ES-I3 (cell line): Measurements from ENCODE around the gene CA7.

ENCODE experiments used
- H3K36me3 ChIP-seq: 2 replicates; pipeline ENCODE4 v1.6.1; 2013; ENCODE audit warnings: mild to moderate bottlenecking, low read length, control low read depth, moderate library complexity; ENCODE audit not compliant: insufficient read depth
- H3K4me1 ChIP-seq: 2 replicates; pipeline ENCODE4 v1.6.1; 2013; ENCODE audit warnings: mild to moderate bottlenecking, control low read depth, low read length; ENCODE audit not compliant: insufficient read depth
- H3K9ac ChIP-seq: 2 replicates; pipeline ENCODE4 v1.6.1; 2013; ENCODE audit warnings: low read depth, mild to moderate bottlenecking, low read length, moderate library complexity
- H3K9me3 ChIP-seq: 2 replicates; pipeline ENCODE4 v1.6.1; 2013; ENCODE audit warnings: mild to moderate bottlenecking, low read length, moderate library complexity; ENCODE audit not compliant: control insufficient read depth, insufficient read depth

Gene CA7

DNA sequence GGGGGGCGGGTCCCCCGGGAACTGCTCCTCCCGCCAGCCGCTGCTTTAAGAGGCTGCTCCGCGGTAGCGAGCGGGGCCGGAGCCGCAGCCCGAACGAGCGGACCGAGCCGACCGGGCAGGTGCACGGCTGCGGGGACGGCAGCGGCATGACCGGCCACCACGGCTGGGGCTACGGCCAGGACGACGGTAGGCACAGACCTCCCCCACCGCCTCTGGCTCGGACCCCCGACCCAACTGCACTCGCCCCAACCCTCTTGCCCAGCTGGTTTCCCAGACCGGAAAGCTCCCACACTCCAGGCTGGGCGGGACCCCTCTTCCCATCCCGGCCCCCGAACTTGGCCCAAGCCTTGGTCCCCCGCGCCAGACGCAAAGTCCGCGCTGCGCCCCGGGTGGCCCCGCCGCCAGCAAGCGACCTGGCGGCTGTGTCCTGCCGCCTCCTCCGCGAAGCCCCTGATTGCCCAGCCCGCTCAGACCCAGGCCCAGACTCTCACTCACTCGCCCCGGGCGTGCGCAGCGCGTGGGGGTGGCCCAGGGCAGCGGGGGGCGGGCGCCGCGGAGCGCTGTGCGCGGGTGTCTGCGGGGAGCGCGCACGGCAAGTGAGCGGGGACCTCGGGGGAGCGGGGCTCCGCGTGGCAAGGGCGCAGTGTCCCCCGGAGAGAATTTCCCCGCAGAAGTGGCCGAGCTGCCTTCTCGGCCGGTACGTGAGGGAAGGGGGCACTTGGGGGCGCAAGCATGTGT lies at the start of gene CA7:
TSS of gene CA7 (plus strand) at position 73 of the 738 bp plus-strand sequence. CDS start at position 147, 74 bp downstream.
- no peaks in the 10 kb centered on the region; the same call in 1 of the 2 replicates for H3K4me1 ChIP-seq
- no peaks in the 10 kb centered on the region for H3K9me3 ChIP-seq
- H3K9ac ChIP-seq = peak within 1 kb of the TSS; percentile 54
- no peaks in the 10 kb centered on the region for H3K36me3 ChIP-seq

DNA sequence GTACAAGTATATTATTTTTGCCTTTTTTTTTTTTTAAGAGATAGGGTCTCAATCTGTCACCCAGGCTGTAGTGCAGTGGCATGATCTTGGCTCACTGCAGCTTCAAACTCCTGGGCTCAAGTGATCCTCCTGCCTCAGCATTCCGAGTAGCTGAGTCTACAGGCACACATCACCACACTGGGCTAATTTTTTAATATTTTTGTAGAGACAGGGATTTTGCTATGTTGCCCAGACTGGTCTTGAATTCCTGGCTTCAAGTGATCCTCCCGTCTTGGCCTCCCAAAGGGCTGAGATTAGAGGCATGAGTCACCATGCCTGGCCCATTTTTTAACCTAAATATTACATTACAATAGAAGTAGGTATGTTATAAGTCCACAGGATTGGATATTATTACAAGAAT lies 46.1 kb upstream of the CA7 start:
- H3K9me3 ChIP-seq = no peaks in the 10 kb centered on the region
- H3K9ac ChIP-seq = no peak overlapping the region
- H3K36me3 ChIP-seq = no peaks in the 10 kb centered on the region; the same call in 1 of the 2 replicates
- H3K4me1 ChIP-seq = no peaks in the 10 kb centered on the region

DNA sequence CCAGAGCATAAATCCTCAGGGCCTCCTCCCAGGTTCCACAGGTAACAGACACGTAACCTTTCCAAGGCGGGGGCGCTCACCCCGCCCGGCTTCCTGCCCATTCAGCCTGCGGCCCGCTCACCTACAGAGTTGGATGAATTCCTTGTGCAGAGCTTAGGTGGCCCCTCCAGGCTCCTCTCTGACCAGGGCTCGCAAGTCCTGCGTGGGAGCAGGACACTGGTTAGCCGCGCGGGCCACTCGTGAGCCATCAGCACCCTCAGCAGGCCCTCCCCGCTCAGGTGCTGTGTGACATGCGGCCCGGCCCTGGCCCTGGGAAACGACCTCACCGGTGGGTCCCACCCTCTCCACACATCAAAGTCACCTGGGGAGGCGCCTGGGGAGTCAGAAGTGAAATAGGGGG lies 43.4 kb upstream of the CA7 start:
- Histone ChIP-seq H3K9me3 (no peaks in the 10 kb centered on the region), H3K36me3 (peaks cover 5% of the 10 kb centered on the region), H3K9ac (no peak overlapping the region), H3K4me1 (no peaks in the 10 kb centered on the region)

DNA sequence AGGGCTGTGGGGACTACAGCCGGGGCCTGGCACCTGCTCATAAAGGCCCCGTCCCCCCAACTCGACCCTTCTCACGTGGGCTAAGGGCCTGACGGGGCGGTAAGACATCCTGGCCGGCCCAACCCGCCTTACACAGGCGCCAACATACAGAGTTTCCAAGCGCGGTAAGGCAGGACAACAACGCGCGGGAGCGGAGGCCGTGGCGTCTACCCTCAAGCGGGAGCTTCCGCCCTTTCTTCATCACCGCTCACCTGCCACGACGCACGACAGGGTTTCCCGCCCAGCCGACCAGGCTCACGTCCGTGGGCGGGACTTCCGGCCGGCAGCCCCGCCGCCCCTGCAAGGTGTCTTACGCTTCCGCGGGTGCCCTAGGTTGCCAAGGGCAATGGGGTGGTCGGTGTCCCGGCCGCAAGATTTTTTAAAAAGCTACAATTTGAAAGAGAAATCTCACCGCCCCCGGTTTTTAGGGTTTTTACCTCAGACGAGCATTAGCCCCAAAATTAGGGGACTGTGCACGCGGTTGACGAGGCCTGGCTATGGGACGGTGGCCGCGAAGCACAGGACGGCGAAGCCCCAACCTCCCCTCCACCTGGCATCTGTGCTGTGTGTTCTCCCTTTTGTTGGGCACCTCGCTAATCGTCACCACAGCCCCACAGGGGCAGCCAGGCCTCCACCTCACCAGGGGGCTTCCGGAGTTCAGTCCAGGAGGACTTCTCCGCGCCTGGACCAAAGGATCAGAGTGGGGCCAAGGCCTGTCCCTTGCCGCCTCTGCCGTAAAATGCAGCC lies 42.7 kb upstream of the CA7 start, which contains the start of gene TERB1:
TSS of gene TERB1 (minus strand) at position 265 of the 786 bp plus-strand sequence. CDS start 4,786 bp downstream, outside the sequence.
- no peak within 1 kb of the TSS for H3K9ac ChIP-seq
- no peaks in the 10 kb centered on the region for H3K4me1 ChIP-seq
- peaks cover 5% of the 10 kb centered on the region for H3K36me3 ChIP-seq
- no peaks in the 10 kb centered on the region for H3K9me3 ChIP-seq

DNA sequence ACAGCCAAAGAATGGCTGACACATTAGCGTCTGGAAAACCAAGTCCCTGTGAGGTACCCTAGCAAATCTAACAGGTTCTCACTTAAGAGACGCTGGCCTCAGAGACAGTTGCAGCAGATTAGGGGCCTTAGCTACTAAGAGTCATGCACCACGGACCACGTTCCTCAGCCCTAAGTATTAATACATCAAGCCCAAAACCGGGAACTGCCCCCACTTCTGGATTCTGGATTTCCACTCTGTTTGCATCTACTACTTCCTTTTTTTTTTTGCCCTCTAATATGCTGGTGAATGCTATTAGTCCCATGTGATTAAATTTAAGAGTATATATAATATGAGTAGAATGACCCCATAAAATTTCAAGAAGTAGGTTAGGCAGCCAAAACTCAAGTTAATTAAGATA lies 42.1 kb upstream of the CA7 start:
- Histone ChIP-seq H3K36me3 (peaks cover 5% of the 10 kb centered on the region), H3K9me3 (no peaks in the 10 kb centered on the region)

DNA sequence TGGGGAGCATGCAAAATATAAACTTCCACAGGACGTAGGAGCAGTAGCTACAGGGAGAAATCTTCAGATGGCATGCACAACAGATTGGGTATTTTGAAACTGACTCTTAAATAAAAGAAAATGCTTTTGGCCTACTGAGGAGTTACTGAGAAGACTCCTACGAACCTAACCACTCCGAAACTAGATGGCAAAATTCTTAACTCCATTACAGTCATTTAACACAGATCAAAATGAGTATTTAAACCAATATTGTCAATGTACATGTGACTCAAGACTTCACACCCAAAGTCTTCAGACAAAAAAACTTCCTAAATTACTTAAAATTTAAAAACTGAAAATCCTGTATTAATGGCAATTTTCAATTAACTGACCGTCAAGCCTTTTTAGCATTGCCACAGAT lies 34.4 kb upstream of the CA7 start:
- H3K9ac ChIP-seq = no peak overlapping the region
- H3K36me3 ChIP-seq = peaks cover 18% of the 10 kb centered on the region
- no peaks in the 10 kb centered on the region for H3K4me1 ChIP-seq
- no peaks in the 10 kb centered on the region for H3K9me3 ChIP-seq

More for the DNA sequence above, 42.1 kb upstream of the CA7 start:
- no peak overlapping the region for H3K9ac ChIP-seq
- no peaks in the 10 kb centered on the region for H3K4me1 ChIP-seq

DNA sequence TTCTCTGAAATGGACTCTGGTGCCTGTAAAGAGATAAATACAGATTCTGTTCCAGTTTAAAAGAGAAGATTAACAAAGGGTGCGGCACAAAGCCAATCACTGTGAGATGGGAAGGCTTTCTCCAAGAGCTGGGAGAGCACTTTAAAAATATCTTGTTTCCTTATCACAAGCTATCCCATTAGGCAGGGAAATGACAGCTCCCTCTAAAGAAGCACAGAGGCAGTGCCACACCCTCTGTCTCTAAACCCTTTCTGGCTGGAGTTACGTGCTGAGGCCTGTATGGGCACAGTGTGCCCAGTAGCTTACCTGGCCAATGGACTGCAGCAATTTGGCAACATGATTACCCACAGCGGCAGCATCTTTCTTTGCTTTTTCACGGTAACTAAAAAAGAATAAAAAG lies 33.8 kb upstream of the CA7 start:
- H3K4me1 ChIP-seq = no peaks in the 10 kb centered on the region
- no peak overlapping the region for H3K9ac ChIP-seq
- peaks cover 18% of the 10 kb centered on the region for H3K36me3 ChIP-seq
- no peaks in the 10 kb centered on the region for H3K9me3 ChIP-seq

DNA sequence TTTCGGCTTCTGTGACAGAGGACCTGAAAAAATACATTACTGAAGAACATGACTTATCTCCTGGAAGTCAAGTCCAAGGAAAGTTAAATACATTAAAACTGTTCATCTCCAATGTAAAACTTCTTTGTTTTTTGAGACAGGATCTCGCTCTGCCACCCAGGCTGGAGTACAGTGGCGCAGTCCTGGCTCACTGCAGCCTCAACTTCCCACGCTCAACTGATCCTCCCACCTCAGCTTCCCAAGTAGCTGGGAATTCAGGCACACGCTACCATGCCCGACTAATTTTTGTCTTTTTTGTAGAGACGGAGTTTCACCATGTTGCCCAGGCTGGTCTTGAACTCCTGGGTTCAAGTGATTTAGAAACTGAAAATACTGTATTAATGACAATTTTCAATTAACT lies 33.2 kb upstream of the CA7 start:
- H3K9me3 ChIP-seq = no peaks in the 10 kb centered on the region
- no peak overlapping the region for H3K9ac ChIP-seq
- peaks cover 16% of the 10 kb centered on the region for H3K36me3 ChIP-seq
- H3K4me1 ChIP-seq = no peaks in the 10 kb centered on the region

DNA sequence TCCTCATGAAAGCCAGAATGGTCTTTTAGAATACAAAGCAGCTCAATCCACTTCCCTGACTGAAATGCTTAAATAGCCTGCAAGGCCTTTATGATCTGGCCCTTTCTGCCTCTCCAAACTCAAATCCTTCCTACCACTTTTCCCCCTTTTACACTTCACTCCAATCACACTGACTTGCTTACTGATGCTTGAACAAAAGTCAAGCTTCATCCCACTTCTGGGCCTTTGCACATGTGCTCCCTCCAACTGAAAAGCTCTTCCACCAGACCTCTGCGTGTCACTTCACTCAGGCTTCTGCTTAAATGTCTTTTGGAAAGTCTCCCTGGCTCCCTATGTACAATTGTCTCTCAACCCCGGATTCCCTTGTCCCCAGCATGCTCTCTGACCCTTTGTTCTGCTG lies 29.5 kb upstream of the CA7 start:
- no peak overlapping the region for H3K9ac ChIP-seq
- no peaks in the 10 kb centered on the region for H3K9me3 ChIP-seq
- H3K36me3 ChIP-seq = peaks cover 15% of the 10 kb centered on the region
- H3K4me1 ChIP-seq = no peaks in the 10 kb centered on the region

DNA sequence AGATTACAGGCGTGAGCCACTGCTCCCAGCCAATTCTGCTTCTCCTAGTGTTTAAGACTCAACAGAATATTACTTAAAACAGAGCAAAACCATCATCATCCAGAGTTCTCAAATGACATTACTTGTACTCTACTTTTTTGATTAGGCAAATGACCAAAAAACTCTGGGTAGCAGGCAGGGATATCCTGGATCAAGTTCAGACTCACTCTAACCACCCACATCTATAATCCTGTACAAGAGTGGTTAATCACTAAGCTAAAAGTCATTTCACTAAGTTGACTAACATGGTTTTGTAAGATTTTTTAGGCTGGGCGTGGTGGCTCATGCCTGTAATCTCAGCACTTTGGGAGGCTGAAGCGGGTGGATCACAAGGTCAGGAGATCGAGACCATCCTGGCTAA lies 20.2 kb upstream of the CA7 start:
- H3K9ac ChIP-seq = no peak overlapping the region
- H3K36me3 ChIP-seq = peaks cover 10% of the 10 kb centered on the region
- no peaks in the 10 kb centered on the region for H3K9me3 ChIP-seq
- H3K4me1 ChIP-seq = peaks cover 2% of the 10 kb centered on the region; the same call in 1 of the 2 replicates

DNA sequence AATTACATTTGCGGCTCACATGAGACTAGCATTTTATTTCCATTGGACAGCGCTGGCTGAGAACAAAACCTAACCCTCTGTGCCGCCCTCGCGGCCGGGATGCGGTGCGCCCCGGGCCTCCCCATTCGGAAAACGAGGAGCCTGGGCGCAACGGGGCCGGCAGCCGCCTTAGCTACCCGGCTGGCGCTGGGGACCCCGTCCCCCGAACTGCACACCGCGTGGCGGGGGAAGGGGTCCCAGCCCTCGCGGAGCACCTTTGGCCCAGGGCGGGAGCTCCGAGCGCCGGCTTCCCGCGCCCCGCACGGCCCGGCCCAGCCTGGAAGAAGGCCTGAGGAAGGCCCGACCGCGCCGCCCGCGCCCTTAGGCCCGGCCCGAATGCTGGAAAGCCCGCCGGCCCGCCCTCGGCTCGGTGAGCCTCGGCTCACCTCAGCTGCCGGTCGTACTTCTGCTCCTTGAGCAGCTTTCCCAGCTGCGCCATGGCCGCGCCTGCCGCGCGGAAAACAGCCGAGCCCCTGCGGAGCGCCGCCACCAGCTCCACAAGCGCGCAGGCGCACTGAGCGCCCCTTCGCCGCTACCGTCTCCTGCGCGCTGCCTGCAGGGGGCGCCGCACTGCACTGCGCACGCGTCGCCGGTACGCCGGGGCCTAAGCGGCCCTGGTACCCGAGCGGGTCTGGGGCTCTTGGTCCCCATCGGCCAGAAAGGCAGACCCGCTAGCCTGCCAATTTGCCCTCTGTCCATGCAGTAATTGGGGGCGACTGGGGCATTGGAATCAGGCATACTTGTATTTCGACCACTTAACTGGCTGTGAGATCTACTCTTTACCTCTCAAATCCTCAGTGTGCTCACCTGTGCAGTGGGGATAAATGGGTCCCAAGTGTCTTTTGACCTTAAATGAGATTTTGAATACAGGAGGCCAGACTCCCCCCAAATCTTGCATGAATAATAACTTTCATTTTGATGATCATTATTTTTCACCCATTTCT lies 13.5 kb upstream of the CA7 start, which contains the start of gene NAE1:
TSS of gene NAE1 (minus strand) at position 555 of the 983 bp plus-strand sequence. CDS start at position 478, 77 bp downstream.
- Histone ChIP-seq H3K9ac (peak within 1 kb of the TSS; percentile 93), H3K9me3 (no peaks in the 10 kb centered on the region), H3K4me1 (peaks cover 8% of the 10 kb centered on the region; the same call in 1 of the 2 replicates), H3K36me3 (no peaks in the 10 kb centered on the region; the same call in 1 of the 2 replicates)

DNA sequence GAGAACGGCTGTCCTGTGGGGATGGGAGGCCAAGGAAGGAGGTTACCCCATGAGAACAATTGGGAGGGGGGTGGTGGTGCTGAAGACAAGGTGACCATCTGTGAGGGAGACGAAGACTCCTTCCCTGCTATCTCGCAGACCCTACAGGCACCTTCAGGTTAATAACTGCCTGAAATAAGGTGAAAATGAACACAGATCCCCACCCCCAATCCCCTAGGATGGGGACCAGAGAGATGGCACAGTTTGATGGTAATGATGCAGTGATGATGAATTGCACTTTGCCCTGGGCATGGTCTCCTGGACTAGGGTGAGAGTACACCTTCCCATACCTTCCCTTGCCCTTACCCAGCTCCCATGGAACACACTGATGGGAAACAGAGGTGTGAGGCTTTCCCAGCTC lies 12.0 kb upstream of the CA7 start:
- Histone ChIP-seq H3K36me3 (no peaks in the 10 kb centered on the region), H3K9ac (no peak overlapping the region), H3K4me1 (peaks cover 8% of the 10 kb centered on the region; the same call in 1 of the 2 replicates), H3K9me3 (no peaks in the 10 kb centered on the region)

DNA sequence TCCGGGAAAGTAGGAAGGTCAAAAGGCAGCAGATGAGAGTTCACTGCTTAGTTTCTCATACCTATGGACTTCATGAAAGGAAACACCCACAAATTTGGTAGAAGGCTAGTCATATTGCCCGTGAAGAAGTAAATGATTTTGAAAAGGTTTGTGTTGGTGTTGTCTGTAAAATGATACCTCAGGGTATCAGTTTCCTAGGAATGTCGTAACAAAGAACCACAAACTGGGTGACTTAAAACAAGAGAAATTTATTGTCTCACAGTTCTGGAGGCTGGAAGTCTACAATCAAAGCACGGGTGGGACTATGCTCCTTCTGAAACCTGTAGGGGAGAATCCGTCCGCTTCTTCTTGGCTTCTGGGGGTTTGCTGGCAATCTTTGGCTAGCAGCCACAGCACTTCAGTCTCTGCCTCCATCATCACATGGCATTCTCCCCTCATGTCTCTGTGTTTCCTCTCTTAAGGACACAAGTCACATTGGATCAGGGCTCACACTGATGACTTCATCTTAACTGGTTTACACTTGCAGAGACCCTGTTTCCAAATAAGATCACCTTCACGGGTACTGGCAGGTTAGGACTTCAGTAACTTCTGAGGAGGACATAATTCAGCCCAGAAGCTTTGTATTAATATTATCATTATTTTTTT lies 11.4 kb upstream of the CA7 start:
- Histone ChIP-seq H3K9ac (no peak overlapping the region), H3K9me3 (no peaks in the 10 kb centered on the region), H3K36me3 (no peaks in the 10 kb centered on the region), H3K4me1 (peaks cover 8% of the 10 kb centered on the region; the same call in 1 of the 2 replicates)
